Measurements from ENCODE around the gene ICAM4. TPM values are rescaled to one million over a fixed set of nuclear protein-coding genes. Genes with fewer than 3 reads are reported as not detected.

Gene ICAM4
- total and polyA plus RNA-seq, 2 of the 13 experiments (the other 11 are each of a cell fraction or from before 2014, with no cell fraction given), result 2.9 to 4.0 TPM

DNA sequence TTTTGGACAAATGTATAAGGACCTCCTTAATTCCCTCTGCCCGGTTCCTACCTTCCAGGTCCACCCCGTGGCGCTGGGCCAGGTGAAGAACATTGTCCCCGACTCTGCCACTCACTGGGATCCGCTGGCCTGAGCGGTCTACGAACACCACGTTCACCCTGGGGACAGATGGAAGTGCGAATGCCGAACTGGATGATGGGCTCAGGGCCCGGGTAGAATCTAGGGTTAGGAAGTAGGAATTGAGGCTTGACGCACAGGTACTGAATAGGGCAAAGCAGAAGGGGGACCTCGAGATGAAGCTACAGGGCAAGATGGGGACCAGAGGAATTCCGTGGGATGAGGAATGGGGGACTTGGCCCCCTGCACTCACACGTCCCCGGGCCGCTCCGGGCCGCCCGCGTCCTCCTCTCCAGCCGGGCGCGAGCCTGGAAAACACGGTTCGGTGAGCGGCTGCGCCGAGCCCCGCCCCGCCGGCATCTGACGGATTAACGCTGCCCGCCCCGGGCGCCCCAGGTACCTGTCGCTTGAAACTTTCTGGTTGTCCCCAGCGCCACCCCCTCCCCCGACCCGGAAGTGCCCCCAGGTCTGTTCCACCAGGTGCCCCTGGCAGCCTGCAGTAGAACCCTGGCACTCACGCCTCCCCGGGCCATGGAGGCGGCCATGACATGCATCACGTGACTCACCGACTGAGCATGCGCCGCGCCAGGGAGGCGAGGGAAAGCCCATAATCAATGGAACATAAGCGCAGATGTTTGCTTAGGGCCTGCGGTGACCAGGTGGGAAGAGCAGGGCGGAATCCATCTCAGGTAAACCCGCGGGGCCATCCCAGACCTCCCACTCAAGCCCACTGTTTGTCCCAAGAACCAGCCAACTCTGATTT, 28.8 kb downstream of the ICAM4 start, which contains the start of gene FDX2 (continued):
- no peak for TF ChIP-seq ZNF816 (CRISPR knock-in tag; IDR thresholded peaks at IDR 0.05; ENCODE audit: borderline replicate concordance)
- TF ChIP-seq AGO1 (IDR thresholded peaks at IDR 0.05; ENCODE audit: low read depth, low read length, poor library complexity, severe bottlenecking), result peak; percentile 81
- peak; percentile 71 for TF ChIP-seq ZNF350 (CRISPR knock-in tag; IDR thresholded peaks at IDR 0.05; ENCODE audit: borderline replicate concordance, low read depth)
- TF ChIP-seq ZNF792 (CRISPR knock-in tag; IDR thresholded peaks at IDR 0.05), result 0 out of 2 replicates have a peak, but pooled peaks have one; percentile 26
- TF ChIP-seq THAP11 (CRISPR knock-in tag; IDR thresholded peaks at IDR 0.05), result peak; percentile 81
- TF ChIP-seq ZNF101 (CRISPR knock-in tag; IDR thresholded peaks at IDR 0.05; ENCODE audit: borderline replicate concordance, low read depth), result no peak
- TF ChIP-seq POLR2A (IDR thresholded peaks at IDR 0.05; ENCODE audit: insufficient read depth in 1 of 2, low read depth in 2 of 2, low read length in 2 of 2), result peak; percentile 59 to 87
- peak; percentile 89 for TF ChIP-seq GABPB1 (CRISPR knock-in tag; IDR thresholded peaks at IDR 0.05)
- TF ChIP-seq TGIF2 (CRISPR knock-in tag; IDR thresholded peaks at IDR 0.05), result peak; percentile 82
- no peak for TF ChIP-seq HNRNPK (IDR thresholded peaks at IDR 0.05; ENCODE audit: low read depth, low read length, poor library complexity, severe bottlenecking)
- TF ChIP-seq NPAS2 (CRISPR knock-in tag; IDR thresholded peaks at IDR 0.05; ENCODE audit: borderline replicate concordance), result no peak
- peak; percentile 25; the same call in 1 of the 2 replicates for TF ChIP-seq FOXO1 (CRISPR knock-in tag; IDR thresholded peaks at IDR 0.05)
- TF ChIP-seq, protein P1, sequence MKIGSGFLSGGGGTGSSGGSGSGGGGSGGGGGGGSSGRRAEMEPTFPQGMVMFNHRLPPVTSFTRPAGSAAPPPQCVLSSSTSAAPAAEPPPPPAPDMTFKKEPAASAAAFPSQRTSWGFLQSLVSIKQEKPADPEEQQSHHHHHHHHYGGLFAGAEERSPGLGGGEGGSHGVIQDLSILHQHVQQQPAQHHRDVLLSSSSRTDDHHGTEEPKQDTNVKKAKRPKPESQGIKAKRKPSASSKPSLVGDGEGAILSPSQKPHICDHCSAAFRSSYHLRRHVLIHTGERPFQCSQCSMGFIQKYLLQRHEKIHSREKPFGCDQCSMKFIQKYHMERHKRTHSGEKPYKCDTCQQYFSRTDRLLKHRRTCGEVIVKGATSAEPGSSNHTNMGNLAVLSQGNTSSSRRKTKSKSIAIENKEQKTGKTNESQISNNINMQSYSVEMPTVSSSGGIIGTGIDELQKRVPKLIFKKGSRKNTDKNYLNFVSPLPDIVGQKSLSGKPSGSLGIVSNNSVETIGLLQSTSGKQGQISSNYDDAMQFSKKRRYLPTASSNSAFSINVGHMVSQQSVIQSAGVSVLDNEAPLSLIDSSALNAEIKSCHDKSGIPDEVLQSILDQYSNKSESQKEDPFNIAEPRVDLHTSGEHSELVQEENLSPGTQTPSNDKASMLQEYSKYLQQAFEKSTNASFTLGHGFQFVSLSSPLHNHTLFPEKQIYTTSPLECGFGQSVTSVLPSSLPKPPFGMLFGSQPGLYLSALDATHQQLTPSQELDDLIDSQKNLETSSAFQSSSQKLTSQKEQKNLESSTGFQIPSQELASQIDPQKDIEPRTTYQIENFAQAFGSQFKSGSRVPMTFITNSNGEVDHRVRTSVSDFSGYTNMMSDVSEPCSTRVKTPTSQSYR (CRISPR knock-in tag; IDR thresholded peaks at IDR 0.05; ENCODE audit: borderline replicate concordance), result peak; percentile 50; the same call in 1 of the 2 replicates
- no peak for TF ChIP-seq TCF7 (IDR thresholded peaks at IDR 0.05; ENCODE audit: low read depth)
- no peak for TF ChIP-seq ZNF513 (CRISPR knock-in tag; conservative IDR thresholded peaks at IDR 0.05)
- TF ChIP-seq LRRFIP1 (CRISPR knock-in tag; conservative IDR thresholded peaks at IDR 0.05), result no peak
- peak; percentile 34; the same call in 1 of the 2 replicates for TF ChIP-seq ZNF337 (CRISPR knock-in tag; IDR thresholded peaks at IDR 0.05; ENCODE audit: borderline replicate concordance, low read depth)
- TF ChIP-seq HIVEP1 (CRISPR knock-in tag; IDR thresholded peaks at IDR 0.05), result peak; percentile 35; the same call in 1 of the 2 replicates
- TF ChIP-seq, protein P2, sequence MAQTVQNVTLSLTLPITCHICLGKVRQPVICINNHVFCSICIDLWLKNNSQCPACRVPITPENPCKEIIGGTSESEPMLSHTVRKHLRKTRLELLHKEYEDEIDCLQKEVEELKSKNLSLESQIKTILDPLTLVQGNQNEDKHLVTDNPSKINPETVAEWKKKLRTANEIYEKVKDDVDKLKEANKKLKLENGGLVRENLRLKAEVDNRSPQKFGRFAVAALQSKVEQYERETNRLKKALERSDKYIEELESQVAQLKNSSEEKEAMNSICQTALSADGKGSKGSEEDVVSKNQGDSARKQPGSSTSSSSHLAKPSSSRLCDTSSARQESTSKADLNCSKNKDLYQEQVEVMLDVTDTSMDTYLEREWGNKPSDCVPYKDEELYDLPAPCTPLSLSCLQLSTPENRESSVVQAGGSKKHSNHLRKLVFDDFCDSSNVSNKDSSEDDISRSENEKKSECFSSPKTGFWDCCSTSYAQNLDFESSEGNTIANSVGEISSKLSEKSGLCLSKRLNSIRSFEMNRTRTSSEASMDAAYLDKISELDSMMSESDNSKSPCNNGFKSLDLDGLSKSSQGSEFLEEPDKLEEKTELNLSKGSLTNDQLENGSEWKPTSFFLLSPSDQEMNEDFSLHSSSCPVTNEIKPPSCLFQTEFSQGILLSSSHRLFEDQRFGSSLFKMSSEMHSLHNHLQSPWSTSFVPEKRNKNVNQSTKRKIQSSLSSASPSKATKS (CRISPR knock-in tag; IDR thresholded peaks at IDR 0.05), result no peak
- peak; percentile 80; the same call in 1 of the 2 replicates for TF ChIP-seq KAT7 (CRISPR knock-in tag; IDR thresholded peaks at IDR 0.05; ENCODE audit: borderline replicate concordance)
